ENCODE measurements around the gene RBM27.
"Not testable (repeated sequence)": the region's sequence is repeated elsewhere in the genome, so short reads cannot be mapped to it uniquely, and the experiment has no call there.

The RBM27 gene

GRCh38 chr5:146208916-146209522 is 5.6 kb downstream of the RBM27 start:
- no peak for DNase-seq (ENCODE audit: low read depth)

- no peak for DNase-seq (ENCODE audit: low read depth)
Observed at GRCh38 chr5:146209714-146210113, 6.3 kb downstream of the RBM27 start.

GRCh38 chr5:146210810-146211209 is 7.4 kb downstream of the RBM27 start:
- not testable (repeated sequence) for DNase-seq (ENCODE audit: low read depth)

DNA sequence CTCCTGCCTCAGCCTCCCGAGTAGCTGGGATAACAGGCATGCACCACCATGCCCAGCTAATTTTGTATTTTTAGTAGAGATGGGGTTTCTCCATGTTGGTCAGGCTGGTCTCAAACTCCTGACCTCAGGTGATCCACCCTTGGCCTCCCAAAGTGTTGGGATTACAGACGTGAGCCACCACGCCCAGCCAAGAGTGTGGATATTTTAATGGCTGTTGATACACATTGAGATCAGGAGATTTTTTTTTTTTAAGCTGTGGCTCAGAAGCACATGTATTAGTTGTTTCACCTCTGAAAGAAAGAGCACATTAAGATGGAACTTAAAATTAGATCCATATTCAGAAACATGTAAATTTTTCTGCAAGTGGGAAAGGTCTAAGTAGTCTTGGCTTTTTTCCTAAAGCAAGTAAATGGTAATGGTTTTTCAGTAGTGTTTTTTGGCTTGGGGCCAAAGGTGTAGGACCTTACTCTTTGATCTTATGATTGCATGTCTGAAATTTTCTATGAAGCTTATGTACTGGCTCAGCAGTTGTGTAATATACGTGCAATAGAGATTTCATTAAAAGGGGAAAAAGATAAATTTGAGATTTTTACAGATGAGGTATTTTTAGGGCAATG is 9.9 kb downstream of the RBM27 start:
- DNase-seq (ENCODE audit: low read depth): no peak

DNA sequence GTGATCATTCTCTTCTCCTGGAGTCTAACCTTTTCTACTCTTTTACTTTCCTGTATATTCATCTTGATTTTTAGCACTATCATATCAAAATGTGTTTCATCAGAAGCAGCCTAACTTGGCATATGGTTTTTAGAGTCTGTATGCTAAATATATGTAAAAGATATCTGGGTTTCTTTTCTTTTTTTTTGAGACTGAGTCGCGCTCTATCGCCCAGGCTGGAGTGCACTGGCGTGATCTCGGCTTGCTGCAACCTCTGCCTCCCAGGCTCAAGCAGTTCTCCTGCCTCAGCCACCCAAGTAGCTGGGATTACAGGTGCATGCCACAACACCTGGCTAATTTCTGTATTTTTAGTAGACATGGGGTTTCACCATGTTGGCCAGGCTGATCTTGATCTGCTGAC is 11.5 kb downstream of the RBM27 start:
- DNase-seq (ENCODE audit: low read depth): not testable (repeated sequence)

- DNase-seq (ENCODE audit: low read depth): no peak
Observed at GRCh38 chr5:146218168-146218567, 14.8 kb downstream of the RBM27 start.

- no peak for DNase-seq (ENCODE audit: low read depth)
Observed at GRCh38 chr5:146219243-146219642, 15.8 kb downstream of the RBM27 start.

DNA sequence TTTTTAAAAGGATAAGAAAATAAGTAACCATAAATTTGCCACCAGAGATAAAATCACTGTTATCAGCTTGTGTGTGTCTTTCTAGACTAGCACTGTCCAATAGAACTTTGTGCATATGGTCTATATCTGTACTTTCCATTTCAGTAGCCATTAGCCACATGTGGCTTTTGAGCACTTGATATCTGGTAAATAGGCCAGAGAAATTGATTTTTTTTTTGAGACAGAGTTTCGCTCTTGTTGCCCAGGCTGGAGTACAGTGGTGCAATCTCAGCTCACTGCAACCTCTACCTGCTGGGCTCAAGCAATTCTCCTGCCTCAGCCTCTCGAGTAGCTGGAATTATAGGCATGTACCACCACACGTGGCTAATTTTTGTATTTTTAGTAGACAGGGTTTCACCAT is 17.8 kb downstream of the RBM27 start:
- DNase-seq (ENCODE audit: low read depth): no peak

DNA sequence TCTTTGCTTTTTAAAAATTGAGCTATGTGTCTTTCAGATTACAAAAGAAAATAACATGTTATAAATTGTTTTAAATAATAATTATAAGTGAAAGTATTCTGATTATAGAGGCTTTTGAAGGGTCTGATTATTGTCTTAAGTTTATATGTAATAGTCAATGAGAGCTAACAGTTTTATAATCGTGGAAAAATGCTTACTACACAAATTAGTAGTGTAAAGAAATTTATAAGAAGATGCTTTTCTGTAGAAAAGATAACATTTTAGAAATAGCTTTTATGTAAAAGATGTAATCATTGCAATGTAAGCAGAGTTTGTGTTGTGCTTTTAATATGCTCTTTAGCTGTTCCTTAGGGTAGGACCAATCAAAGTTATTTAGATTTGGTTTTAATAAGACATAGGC is 18.6 kb downstream of the RBM27 start:
- DNase-seq (ENCODE audit: low read depth): no peak

DNA sequence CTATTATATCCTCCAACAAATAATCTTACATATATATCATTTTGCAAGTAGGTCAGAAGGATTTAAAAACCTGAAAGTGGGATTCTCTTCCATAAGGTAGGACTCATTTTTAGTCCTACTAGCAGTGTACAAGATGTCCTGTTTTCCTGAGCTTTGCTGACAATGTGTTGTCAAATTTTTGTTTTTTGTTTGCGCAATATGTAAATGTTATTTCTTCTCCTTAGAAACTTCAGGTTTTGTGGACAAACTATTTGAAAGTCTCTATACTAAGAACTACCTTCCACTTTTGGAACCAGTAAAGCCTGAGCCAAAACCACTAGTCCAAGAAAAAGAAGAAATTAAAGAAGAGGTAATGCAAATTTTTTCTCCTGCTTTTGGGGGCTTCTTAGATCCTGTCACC is 19.8 kb downstream of the RBM27 start:
- DNase-seq (ENCODE audit: low read depth): no peak

GRCh38 chr5:146229222-146229621 is 25.8 kb downstream of the RBM27 start:
- DNase-seq (ENCODE audit: low read depth): no peak

DNA sequence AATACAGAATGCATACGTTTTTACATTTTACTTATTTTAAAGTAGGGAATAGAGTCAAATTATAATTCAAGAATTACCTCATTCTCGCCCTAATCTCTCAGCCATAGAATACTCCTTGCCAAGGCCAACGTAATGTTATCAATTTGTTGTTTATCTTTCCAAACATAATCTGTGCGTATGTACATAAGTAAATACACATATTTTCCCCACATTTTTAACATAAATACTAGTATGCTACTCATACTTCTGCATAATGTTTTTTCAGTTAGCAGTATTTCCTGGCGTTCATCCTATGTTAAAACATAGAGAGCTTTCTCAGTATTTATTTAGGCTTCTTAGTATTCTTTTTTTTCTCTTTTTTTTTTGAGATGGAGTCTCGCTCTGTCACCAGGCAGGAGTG is 28.8 kb downstream of the RBM27 start:
- DNase-seq (ENCODE audit: low read depth): no peak

- DNase-seq (ENCODE audit: low read depth): no peak
Observed at GRCh38 chr5:146233441-146233840, 30.0 kb downstream of the RBM27 start.

- DNase-seq (ENCODE audit: low read depth): no peak
Observed at GRCh38 chr5:146238973-146239372, 35.6 kb downstream of the RBM27 start.

GRCh38 chr5:146240951-146241350 is 37.5 kb downstream of the RBM27 start:
- no peak for DNase-seq (ENCODE audit: low read depth)

- no peak for DNase-seq (ENCODE audit: low read depth)
Observed at GRCh38 chr5:146243247-146243646, 39.8 kb downstream of the RBM27 start.

- no peak for DNase-seq (ENCODE audit: low read depth)
Observed at GRCh38 chr5:146248561-146248960, 45.2 kb downstream of the RBM27 start.

DNA sequence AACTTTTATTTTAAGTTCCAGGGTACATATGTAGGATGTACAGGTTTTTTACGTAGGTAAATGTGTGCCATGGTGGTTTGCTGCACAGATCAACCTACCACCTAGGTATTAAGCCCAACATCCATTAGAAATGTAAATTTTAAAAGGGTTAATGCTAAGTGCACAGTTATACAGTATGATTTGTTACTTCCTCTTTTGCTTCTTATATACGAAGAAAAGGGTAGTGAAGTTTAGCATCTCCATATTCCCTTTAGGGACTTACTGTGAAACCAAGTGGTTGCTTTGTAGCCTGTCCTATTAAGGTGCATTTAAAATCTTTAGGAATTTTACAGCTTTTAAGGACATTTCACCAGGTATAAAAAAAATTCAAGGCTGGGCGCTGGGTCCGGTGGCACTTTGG is 46.4 kb downstream of the RBM27 start:
- DNase-seq (ENCODE audit: low read depth): no peak

Measured in activated gamma-delta T cell treated with anti-CD3 and anti-CD28 coated beads, Interleukin-2, amount 50 U/mL, for 16 hours (primary cell).